Kidney glomerular epithelial cell (primary cell): ENCODE results near the gene EGFR.
"Not testable (repeated sequence)": the region's sequence is repeated elsewhere in the genome, so short reads cannot be mapped to it uniquely, and the experiment has no call there.

Experiments used
- DNase-seq: peaks from one replicate; lab custom pipeline; 2025; lab: John Stamatoyannopoulos, UW

The EGFR gene

DNA sequence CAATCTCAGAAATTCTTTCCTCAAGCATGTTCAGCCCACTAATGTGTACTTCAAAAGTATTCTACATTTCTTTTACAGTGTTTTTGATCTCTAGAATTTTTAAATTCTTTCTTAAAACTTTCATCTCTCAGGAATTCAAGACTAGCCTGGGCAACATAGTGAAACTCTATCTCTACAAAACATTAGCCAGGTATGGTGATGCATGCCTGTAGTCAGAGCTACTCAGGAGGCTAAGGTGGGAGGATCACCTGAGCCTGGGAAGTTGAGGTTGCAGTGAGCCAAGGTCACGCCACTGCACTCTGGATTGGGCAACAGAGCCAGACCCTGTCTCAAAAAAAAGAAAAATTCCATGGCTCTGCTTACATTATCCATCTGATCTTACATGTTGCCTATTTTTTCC, 5.0 kb upstream of the EGFR start:
- DNase-seq: no peak

DNA sequence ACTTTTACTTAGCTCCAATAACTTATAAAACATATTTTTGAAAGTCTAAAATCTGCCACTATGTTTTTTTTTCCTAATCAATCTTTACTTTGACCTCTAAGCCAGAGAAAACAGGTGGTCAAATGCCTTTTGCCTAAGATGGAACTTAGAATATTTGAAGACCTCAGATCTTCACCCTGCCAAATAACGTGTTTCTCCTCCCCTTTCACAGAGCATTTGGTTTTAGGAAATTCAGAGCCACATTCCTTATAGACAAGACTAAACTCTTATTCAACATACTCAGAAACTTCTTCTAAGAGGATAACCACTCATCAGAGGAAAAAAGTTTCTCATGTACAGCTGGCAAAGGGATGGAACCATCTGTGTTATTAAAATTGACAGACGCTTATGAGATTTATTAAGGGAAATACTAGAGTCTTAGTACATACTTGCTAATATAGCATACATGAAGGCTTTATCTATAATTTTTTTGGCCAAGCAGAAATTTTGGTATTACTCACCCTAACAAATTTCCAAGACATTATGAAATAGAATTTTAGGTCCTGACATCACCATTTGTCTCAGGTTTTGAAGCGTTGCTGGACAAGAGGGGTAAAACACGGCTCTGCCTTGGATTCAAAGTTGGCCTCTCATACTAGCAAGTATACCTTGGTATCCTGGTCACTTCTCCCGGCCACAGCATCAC, 2.6 kb upstream of the EGFR start:
- no peak for DNase-seq

DNA sequence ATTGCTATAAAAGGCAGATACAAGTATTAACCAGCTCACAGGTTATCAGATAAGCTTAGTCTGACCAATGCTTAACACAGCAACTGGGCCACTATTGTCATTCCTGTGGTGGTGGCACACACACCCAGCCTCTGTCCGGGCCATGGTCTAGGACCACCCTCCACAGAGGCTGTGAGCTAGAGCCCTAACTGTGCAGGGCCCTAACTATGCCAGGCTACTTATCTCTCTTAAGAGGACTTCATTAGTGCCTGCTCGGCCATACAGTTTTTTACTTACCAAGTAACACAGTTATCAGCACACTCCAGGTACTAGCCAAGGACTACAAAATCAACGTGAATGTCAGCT, 2.1 kb upstream of the EGFR start:
- DNase-seq: no peak

DNA sequence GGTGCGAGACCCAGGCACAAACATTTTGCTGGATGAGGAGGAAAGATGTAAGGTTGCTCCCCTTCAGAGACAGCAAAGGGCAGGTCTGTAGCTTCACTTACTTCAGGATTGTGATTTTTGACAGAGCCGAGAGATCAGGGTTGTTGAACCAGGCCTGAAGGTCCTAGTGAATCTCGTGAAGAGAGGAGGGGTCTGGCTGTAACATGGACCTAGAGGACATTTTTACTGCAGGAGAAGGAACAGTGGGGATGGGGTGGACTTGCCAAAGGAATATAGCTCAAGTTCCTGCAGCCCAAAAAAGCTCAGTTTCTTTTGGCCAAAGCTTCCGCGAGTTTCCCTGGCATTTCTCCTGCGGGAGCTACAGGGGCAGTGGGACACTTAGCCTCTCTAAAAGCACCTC, 976 bp upstream of the EGFR start:
- no peak for DNase-seq

DNA sequence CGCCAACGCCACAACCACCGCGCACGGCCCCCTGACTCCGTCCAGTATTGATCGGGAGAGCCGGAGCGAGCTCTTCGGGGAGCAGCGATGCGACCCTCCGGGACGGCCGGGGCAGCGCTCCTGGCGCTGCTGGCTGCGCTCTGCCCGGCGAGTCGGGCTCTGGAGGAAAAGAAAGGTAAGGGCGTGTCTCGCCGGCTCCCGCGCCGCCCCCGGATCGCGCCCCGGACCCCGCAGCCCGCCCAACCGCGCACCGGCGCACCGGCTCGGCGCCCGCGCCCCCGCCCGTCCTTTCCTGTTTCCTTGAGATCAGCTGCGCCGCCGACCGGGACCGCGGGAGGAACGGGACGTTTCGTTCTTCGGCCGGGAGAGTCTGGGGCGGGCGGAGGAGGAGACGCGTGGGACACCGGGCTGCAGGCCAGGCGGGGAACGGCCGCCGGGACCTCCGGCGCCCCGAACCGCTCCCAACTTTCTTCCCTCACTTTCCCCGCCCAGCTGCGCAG, 424 bp downstream of the EGFR start:
- DNase-seq: peak; percentile 23

DNA sequence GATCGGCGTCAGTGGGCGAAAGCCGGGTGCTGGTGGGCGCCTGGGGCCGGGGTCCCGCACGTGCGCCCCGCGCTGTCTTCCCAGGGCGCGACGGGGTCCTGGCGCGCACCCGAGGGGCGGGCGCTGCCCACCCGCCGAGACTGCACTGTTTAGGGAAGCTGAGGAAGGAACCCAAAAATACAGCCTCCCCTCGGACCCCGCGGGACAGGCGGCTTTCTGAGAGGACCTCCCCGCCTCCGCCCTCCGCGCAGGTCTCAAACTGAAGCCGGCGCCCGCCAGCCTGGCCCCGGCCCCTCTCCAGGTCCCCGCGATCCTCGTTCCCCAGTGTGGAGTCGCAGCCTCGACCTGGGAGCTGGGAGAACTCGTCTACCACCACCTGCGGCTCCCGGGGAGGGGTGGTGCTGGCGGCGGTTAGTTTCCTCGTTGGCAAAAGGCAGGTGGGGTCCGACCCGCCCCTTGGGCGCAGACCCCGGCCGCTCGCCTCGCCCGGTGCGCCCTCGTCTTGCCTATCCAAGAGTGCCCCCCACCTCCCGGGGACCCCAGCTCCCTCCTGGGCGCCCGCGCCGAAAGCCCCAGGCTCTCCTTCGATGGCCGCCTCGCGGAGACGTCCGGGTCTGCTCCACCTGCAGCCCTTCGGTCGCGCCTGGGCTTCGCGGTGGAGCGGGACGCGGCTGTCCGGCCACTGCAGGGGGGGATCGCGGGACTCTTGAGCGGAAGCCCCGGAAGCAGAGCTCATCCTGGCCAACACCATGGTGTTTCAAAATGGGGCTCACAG, 1.1 kb downstream of the EGFR start:
- DNase-seq: no peak

DNA sequence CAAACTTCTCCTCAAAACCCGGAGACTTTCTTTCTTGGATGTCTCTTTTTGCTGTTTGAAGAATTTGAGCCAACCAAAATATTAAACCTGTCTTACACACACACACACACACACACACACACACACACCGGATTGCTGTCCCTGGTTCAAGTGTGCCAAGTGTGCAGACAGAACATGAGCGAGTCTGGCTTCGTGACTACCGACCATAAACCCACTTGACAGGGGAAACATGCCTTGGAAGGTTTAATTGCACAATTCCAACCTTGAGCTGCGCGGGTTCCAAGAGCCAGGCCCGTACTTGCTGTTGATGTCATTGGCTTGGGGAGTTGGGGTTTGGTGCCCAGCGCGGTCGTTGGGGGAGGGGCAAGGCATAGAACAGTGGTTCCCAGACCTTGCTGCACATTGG, 1.7 kb downstream of the EGFR start:
- DNase-seq: no peak

DNA sequence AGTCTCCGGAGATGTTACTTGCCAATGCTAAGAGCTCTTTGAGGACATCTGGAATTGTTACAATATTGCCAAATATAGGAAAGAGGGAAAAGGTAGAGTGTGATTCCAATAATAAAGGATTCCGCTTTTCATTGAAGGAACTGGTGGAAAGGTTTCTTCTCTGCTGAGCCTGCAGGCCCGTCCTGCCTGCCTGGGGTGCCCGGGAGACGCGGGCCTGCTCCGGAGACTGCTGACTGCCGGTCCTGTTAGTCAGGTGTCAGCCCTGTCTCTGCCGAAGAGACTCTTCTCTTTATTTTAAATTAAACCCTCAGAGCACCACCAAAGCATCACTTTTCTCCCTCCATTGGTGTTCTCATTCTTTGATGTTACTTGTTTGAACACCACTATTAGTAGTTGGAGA, 2.2 kb downstream of the EGFR start:
- no peak for DNase-seq

DNA sequence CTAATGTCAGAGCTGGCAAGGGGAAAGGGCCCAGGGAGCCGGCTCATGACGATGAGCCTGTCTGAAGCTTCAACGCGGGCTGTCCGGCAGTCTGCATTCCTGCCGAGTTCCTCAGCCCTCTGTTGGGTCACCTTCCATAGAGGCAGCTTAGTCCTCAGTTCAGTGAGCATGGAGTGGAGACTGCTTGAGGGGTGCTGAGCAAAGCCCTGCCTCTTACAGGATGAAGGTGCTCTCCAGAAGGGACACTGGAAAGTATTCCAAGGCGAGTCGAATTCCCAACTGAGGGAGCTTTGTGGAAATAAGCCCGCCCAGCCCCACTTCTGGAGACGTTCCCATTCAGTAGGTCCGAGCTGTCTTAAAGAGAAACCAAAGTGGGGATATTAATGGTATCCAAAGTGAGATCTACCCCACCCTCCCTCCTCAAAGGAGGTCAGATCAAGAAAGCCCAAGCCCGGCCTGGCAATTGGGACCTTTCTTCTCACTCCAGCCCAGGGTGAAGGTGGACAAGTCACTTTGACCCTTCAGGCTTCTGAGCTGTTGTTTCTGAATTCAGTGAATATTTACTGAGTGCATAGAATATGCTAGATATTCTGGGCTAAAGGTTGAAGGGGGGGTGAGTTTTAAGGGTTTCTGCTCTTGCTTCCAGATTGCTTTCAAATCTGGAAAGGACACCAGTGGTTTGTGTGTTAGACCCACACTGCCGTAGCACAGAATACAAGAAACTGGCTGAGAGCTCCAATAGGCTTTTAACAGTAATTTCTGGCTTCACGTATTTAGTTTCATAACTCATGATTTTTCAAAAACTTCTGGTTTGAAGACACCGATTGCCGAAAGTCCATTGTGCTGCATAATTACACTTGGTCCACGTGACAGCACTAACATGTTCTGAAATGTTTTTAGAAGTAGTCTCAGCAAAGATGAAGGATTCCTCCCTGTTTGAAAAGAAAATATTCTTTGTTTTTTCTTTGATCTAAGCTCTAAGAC, 3.5 kb downstream of the EGFR start:
- DNase-seq: no peak

DNA sequence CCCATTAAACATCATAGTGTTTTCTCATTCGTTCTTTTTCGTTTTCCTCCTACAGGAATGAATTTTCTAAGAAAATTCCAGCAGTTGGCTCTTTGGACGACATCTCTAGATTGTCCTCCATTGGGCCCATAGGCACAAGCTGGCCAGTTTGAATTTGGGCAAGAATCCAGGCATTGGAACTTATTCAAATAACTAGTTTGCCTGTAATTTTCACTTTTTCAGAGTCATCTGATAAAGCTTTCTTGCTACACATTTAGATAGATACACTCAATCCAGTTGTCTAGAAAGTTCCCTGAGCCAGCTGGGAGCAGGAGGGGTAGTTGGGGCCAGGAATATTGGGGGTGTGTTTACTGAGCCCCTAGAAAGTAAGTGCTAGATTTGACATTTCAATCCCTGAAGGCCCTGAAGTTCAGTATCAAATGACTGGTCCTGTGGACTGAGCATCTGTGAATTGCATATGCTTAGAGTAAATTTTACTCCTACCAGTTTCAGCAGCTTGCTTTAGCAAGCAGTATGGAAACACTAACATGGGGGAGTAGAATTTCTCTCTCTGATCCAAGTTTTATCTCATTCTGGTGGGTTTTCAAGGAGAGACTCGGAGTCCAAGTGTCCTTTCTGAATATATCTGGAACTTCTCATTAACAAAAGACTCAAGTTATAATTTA, 5.2 kb downstream of the EGFR start:
- no peak for DNase-seq

DNA sequence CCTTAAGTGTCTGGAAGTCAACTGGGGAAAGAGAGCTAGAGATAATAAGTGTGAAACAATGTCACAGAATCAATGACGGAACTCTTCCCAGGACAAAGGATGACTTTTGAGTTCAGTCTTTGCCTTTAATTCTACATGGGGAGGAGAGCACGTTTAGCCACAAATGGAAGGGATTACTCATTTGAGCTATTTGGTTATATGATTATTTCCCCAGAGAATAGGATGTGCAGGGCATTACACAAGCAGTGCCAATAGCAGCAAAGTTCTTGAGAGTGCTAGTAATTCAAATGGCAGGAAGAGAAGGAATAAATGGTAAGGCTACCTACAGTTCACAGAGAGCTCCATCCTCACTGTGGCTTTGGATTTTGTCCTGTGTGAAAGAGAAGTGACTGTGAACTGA, 6.0 kb downstream of the EGFR start:
- DNase-seq: no peak

DNA sequence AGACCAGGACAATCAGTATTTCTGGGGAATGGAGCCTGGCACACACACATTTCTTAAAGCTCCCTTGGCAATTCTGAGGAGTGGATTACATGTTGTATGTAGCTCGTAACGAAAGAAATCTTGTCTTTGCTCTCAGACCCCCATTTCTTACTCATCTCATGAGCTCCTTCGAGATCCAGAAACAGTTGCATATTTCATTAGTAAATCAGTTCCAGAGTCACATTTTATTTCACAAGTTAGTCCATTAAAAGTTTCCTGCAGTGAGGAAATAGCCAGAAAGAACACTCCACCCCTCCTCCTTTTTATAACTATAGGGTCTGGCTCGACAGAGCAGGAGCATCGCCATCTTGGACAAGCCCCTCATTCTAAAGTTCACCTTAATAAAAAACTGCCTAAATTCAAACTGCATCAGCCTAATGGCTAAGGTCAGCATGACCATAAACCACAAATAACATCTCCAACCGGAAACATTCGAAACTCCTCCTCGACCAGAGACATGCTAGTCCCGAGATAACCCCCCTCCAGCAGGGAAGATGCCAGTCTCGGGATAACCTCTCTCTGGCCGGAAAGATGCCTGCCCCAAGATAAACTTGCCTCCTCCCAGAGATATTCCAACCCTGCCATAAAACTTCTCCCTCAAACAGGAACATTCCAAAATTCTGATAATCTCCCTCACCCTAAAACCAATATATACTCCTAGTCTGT, 7.4 kb downstream of the EGFR start:
- DNase-seq: no peak

DNA sequence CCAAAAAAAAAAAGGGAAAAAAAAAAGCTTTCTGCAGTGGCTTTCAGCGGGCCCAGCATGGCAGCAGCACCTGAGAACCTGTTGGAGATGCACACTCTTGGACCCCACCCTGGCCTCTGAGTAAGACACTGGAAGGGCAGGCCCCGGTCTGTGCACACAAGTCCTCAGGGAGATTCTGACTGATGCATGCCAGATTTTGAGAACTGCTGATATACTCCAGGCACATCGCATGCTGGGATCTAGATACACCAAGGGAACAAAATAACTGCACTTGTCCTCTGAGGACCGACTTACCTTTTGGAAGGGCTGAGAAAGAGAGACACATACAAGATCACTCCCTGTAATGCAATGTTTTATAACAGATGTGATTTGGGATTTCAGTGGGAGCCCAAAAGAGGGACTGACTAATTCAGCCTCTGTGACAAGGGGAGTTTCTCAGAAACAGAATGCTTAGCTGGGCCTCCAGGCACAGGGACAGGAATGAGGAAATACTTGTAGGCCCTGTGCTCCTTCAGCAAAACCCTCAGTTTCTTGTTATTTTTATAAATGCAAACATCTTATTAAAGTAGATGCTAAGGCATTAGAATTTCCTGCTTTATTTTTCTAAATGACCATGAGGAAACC, 8.2 kb downstream of the EGFR start:
- DNase-seq: no peak

DNA sequence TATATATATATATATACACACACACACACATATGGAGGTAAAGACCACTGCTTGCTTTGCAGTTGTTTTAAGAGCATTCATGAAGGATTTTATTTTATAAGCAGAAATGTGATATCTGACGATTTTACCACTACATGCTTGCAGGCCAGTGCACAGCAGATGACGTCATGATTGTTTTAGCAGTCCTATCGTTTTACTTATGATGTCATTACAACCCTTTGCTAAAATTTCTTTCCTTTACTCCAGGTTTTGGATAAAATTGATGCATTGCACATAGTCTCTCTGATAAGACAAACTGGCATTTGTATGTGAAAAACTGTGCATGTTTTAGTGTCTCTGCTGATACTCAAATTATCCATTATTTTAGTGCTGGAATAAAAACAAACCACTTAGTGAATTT, 9.2 kb downstream of the EGFR start:
- no peak for DNase-seq

DNA sequence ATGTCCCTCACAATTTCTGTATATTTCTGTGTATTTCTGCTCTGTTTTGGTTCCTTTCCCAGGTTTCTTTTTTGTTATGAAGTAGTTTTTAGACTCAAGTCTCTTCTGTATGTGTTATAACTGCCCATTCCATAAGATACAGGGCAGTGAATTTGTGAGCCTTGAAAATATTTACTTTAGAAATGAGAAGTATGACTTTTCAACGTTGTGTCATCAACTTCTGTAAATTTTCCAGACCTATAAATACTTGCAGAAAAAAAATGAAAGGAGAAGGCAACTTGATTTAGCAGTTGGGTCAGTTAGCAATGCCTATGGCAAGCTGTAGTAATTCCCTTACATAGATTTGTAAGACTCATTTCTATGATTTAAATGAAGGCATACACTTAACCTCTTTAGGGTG, 11.5 kb downstream of the EGFR start:
- DNase-seq: no peak

DNA sequence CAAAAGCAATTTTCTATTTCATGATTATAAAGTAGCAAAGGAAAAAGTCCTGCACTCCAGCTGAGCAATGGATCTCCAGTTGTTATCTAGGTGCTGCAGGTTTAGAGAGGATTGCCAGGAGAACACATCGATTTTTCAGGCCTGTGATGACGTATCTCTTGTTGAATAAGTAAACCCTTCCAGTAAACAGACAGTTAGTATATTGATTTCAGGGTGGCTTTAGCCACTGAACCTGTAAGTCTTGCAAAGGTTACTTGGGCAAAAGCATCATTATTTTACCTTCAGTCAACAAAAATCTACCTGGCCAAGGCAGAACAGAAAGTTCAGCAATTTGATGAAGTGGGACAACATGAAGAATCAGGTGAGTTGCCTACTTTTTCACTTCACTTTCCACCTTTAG, 12.3 kb downstream of the EGFR start:
- no peak for DNase-seq

DNA sequence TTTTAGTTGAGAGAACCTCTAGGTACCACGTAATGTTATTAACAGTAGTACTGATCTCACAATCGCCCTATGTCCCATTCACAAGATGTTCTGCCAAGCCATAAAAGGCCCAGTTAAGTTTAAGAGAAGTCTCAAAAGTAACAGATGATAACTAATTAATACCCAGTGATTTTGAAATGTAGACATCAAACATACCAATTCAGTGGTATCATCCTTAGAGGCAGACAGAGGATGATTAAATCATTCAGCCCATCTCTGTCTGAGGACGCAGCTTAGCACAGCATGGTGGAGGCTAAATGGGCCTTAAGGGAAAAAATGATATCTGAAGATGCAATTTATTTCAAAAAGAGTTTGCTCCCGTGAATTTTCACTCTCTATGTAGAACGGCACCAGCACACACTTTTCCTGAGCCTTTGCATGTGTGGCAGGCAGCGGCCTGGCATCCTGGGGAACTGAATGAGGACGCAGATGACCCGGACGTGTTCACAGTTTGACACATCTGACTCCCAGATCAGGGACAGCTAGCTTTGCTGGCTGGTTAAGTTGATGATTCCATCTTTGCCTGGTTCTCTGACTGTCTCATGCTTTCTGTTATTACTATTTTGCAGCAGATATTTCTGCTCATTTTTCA, 13.4 kb downstream of the EGFR start:
- DNase-seq: no peak

DNA sequence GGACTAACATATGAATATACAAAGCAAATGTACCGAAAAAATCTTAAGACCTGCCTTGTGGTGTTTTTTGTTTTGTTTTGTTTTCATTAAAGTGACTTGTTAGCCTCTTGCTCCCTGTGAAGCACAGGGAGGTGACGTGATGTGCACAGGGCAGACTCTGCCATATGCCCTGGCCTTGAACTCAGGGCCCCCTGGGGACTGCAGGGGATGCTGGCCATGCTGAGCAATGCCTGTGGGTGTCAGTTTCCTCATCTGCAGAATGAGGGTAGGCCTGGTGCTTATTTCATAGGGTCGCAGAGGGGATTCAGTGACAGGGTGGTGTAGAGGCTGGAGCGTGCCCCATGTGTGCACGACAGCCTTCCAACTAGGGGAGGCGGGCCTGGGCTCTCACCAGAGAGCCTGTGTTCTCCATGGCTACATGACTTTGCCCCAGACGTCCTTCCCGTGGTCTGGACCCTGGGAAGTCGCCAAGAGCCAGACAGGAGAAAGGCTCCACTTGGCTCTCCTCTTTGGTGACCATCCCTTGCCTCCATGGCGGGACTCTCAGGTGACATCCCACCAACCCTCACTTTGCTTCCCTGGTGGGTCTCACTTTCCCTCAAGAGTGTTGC, 14.5 kb downstream of the EGFR start:
- DNase-seq: no peak

DNA sequence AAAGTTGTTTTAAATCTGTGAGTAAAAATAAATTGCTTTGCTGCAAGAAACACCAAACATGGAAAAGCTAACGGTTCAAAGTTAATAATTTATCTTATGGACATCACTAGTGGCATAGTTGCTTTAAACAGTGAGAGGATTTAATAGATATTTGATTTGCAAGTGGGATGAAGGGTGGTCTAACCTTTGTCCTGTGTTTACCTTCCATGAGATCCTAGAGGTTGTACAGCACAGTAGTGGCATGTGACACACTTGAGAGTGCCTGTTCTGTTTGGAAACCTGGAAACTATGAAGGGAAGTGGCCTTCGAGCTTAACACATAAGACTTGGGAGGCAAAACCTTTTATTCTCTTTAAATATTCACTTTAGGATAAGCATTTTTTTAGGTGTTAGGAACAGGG, 16.0 kb downstream of the EGFR start:
- DNase-seq: no peak

DNA sequence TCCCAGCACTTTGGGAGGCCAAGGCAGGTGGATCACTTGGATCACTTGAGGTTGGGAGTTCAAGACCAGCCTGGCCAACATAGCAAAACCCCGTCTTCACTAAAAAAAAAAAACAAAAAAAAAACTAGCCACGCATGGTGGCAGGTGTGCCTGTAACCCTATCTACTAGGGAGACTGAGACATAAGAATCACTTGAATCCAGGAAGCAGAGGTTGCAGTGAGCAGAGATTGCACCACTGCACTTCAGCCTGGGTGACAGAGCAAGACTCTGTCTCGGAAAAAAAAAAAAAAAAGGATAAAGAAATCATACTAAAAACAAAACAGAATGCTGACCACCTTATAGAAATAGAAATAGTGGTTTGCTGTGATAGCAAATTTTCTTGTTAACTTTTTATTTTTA, 16.6 kb downstream of the EGFR start:
- not testable (repeated sequence) for DNase-seq
